H9 (cell line): ENCODE data around the gene HELQ. TPM values are rescaled to one million over a fixed set of nuclear protein-coding genes. Genes with fewer than 3 reads are reported as not detected.

ENCODE experiments used
- DNase-seq: peaks from one replicate; pipeline ENCODE4 v3.0.0-alpha.2; 2017
- H2AFZ ChIP-seq: one replicate; pipeline ENCODE4 v1.6.1; 2013; ENCODE audit warnings: mild to moderate bottlenecking, low read length, control low read depth, moderate library complexity
- H2AK5ac ChIP-seq: 2 replicates; pipeline ENCODE4 v1.6.1; 2013; ENCODE audit warnings: low read length, control low read depth, mixed read lengths; ENCODE audit not compliant: insufficient read length
- H2BK120ac ChIP-seq: one replicate; pipeline ENCODE4 v1.6.1; 2013; ENCODE audit warnings: low read depth, mild to moderate bottlenecking, low read length, control low read depth, inconsistent platforms; ENCODE audit not compliant: poor library complexity, severe bottlenecking
- H2BK12ac ChIP-seq: 2 replicates; pipeline ENCODE4 v1.6.1; 2013; ENCODE audit warnings: low read length, control low read depth, mixed read lengths, low read depth; ENCODE audit not compliant: insufficient read length
- H2BK15ac ChIP-seq: 2 replicates; pipeline ENCODE4 v1.6.1; 2013; ENCODE audit warnings: low read depth, low read length, control low read depth
- H2BK20ac ChIP-seq: one replicate; pipeline ENCODE4 v1.6.1; 2013; ENCODE audit warnings: low read depth, mild to moderate bottlenecking, low read length, control low read depth, inconsistent platforms; ENCODE audit not compliant: poor library complexity, severe bottlenecking
- H2BK5ac ChIP-seq: 2 replicates; pipeline ENCODE4 v1.6.1; 2013; ENCODE audit warnings: low read length, control low read depth, mixed read lengths; ENCODE audit not compliant: insufficient read length
- H3K14ac ChIP-seq: 2 replicates; pipeline ENCODE4 v1.6.1; 2013; ENCODE audit warnings: low read length, control low read depth; ENCODE audit not compliant: insufficient read depth
- H3K18ac ChIP-seq: 2 replicates; pipeline ENCODE4 v1.6.1; 2013; ENCODE audit warnings: low read depth, mild to moderate bottlenecking, mixed read lengths, low read length, control low read depth; ENCODE audit not compliant: insufficient read length
- H3K23ac ChIP-seq: 2 replicates; pipeline ENCODE4 v1.6.1; 2013; ENCODE audit warnings: low read length, control low read depth, mixed read lengths, low read depth; ENCODE audit not compliant: insufficient read length
- H3K23me2 ChIP-seq: 2 replicates; pipeline ENCODE4 v1.6.1; 2013; ENCODE audit warnings: low read depth, mild to moderate bottlenecking, mixed read lengths, low read length, control low read depth; ENCODE audit not compliant: insufficient read length, poor library complexity, severe bottlenecking
- H3K27ac ChIP-seq: 2 replicates; pipeline ENCODE4 v1.5.1; 2013; ENCODE audit warnings: low read length, control low read depth, mixed read lengths, low read depth; ENCODE audit not compliant: insufficient read length
- H3K27me3 ChIP-seq: 2 replicates; pipeline ENCODE4 v1.6.1; 2013; ENCODE audit warnings: low read length, control low read depth, inconsistent platforms; ENCODE audit not compliant: insufficient read depth
- H3K4ac ChIP-seq: 2 replicates; pipeline ENCODE4 v1.6.1; 2013; ENCODE audit warnings: low read depth, mild to moderate bottlenecking, control low read depth, inconsistent platforms, low read length, moderate library complexity
- H3K4me1 ChIP-seq: 2 replicates; pipeline ENCODE4 v1.6.1; 2013; ENCODE audit warnings: low read length, control low read depth, inconsistent platforms; ENCODE audit not compliant: insufficient read depth
- H3K4me2 ChIP-seq: 2 replicates; pipeline ENCODE4 v1.6.1; 2013; ENCODE audit warnings: low read length, control low read depth, mixed read lengths; ENCODE audit not compliant: insufficient read length, insufficient read depth
- H3K56ac ChIP-seq: 2 replicates; pipeline ENCODE4 v1.6.1; 2013; ENCODE audit warnings: low read depth, mild to moderate bottlenecking, mixed read lengths, low read length, control low read depth; ENCODE audit not compliant: insufficient read length
- H3K79me1 ChIP-seq: 2 replicates; pipeline ENCODE4 v1.6.1; 2013; ENCODE audit warnings: low read depth, mild to moderate bottlenecking, moderate library complexity, low read length, control low read depth, inconsistent platforms; ENCODE audit not compliant: insufficient read depth, poor library complexity, severe bottlenecking
- H3K79me2 ChIP-seq: 2 replicates; pipeline ENCODE4 v1.6.1; 2013; ENCODE audit warnings: low read length, control low read depth, inconsistent platforms; ENCODE audit not compliant: insufficient read depth
- H3K9ac ChIP-seq: 2 replicates; pipeline ENCODE4 v1.6.1; 2013; ENCODE audit warnings: low read length, control low read depth, mixed read lengths; ENCODE audit not compliant: insufficient read length; ENCODE audit errors: extremely low read depth
- H3K9me3 ChIP-seq: one replicate; pipeline ENCODE4 v1.6.1; 2013; ENCODE audit warnings: low read depth, low read length, inconsistent platforms; ENCODE audit not compliant: control insufficient read depth
- H3T11ph ChIP-seq: one replicate; pipeline ENCODE4 v1.6.1; 2013; ENCODE audit warnings: mild to moderate bottlenecking, low read length, control low read depth, inconsistent platforms
- H4K20me1 ChIP-seq: one replicate; pipeline ENCODE4 v1.6.1; 2013; ENCODE audit not compliant: control insufficient read depth, insufficient read length, insufficient read depth
- H4K5ac ChIP-seq: 2 replicates; pipeline ENCODE4 v1.6.1; 2013; ENCODE audit warnings: low read depth, mild to moderate bottlenecking, mixed read lengths, low read length, control low read depth; ENCODE audit not compliant: insufficient read length
- H4K8ac ChIP-seq: replicated peaks from 2 replicates; pipeline ENCODE4 v1.6.1; 2013; ENCODE audit warnings: low read length, control low read depth, mixed read lengths, low read depth; ENCODE audit not compliant: insufficient read length
- H4K91ac ChIP-seq: 2 replicates; pipeline ENCODE4 v1.6.1; 2013; ENCODE audit warnings: low read depth, mild to moderate bottlenecking, moderate library complexity, mixed read lengths, low read length, control low read depth; ENCODE audit not compliant: insufficient read length
- H3K27ac Mint-ChIP-seq, 3 experiments: 2 replicates in 2 of 3; 3 replicates in 1 of 3; pipeline ENCODE4 v1.8.0; 2020 to 2021; ENCODE audit warnings: mixed read lengths in 3 of 3, mild to moderate bottlenecking in 1 of 3, moderate library complexity in 1 of 3
- H3K27me3 Mint-ChIP-seq: 2 replicates; pipeline ENCODE4 v1.8.0; 2021; ENCODE audit warnings: low read depth, mild to moderate bottlenecking, moderate library complexity, mixed read lengths
- H3K36me3 Mint-ChIP-seq, 3 experiments: 2 replicates in 2 of 3; 3 replicates in 1 of 3; pipeline ENCODE4 v1.8.0; 2020 to 2021; ENCODE audit warnings: low read depth in 3 of 3, mixed read lengths in 3 of 3; ENCODE audit not compliant: insufficient read depth in 1 of 3
- H3K4me1 Mint-ChIP-seq, 2 experiments: 2 replicates each; pipeline ENCODE4 v1.8.0; 2020; ENCODE audit warnings: mixed read lengths in 2 of 2
- H3K4me3 Mint-ChIP-seq, 2 experiments: 2 replicates in 1 of 2; 3 replicates in 1 of 2; pipeline ENCODE4 v1.8.0; 2020 to 2021; ENCODE audit warnings: mild to moderate bottlenecking in 2 of 2, mixed read lengths in 2 of 2, moderate library complexity in 1 of 2
- H3K9me3 Mint-ChIP-seq, 2 experiments: 2 replicates in 1 of 2; 3 replicates in 1 of 2; pipeline ENCODE4 v1.8.0; 2020; ENCODE audit warnings: mild to moderate bottlenecking in 2 of 2, mixed read lengths in 2 of 2, moderate library complexity in 1 of 2
- CTCF ChIP-seq: fragments of 200-600 bp; sonication (generic); conservative IDR thresholded peaks from 3 replicates; pipeline ENCODE4 v1.8.0; 2021; ENCODE audit warnings: antibody characterized with exemption, mild to moderate bottlenecking
- WGBS: extraction: QIAGEN DNeasy Blood & Tissue Kit; methylation state at CpG from one replicate; pipeline ENCODE4 v1.1.7; 2013; ENCODE audit warnings: missing lambda C conversion rate, low lambda C conversion rate, mixed read lengths; ENCODE audit not compliant: insufficient read length; ENCODE audit errors: extremely low coverage; 5-methylcytosine and 5-hydroxymethylcytosine counted together
- total RNA-seq: library from RNA; stranded (reverse); gene quantifications from 2 replicates; pipeline ENCODE4 v1.2.1, GENCODE V29; 2021

Gene HELQ
- total RNA-seq, 1 experiment from 2014 or later: 16.2 TPM

- Histone ChIP-seq H3K27ac (no peak overlapping the region), H2BK120ac (no peak overlapping the region), H3K79me1 (no peaks in the 10 kb centered on the region), H3K18ac (no peak overlapping the region), H4K20me1 (no peaks in the 10 kb centered on the region), H3K9ac (no peak overlapping the region), H3K27me3 (no peaks in the 10 kb centered on the region), H2AK5ac (no peak overlapping the region), H3K4ac (no peak overlapping the region), H3K56ac (no peak overlapping the region), H2BK20ac (no peak overlapping the region), H4K8ac (no peak overlapping the region), H4K91ac (no peak overlapping the region), H3T11ph (no peak overlapping the region), H3K23me2 (no peaks in the 10 kb centered on the region), H3K23ac (no peak overlapping the region), H3K4me2 (no peak overlapping the region), H3K79me2 (no peaks in the 10 kb centered on the region), H3K9me3 (no peaks in the 10 kb centered on the region), H2AFZ (no peak overlapping the region), H2BK5ac (no peak overlapping the region), H2BK12ac (no peak overlapping the region), H3K4me1 (peaks cover 2% of the 10 kb centered on the region), H4K5ac (no peak overlapping the region), H3K14ac (no peak overlapping the region), H2BK15ac (no peak overlapping the region)
- H3K27me3 Mint-ChIP-seq: no peaks in the 10 kb centered on the region
- peaks cover 0 to 2% (median 0%) of the 10 kb centered on the region in 3 experiments; a peak in 2 of 7 replicates for H3K36me3 Mint-ChIP-seq
- DNase-seq: no peak
- H3K4me3 Mint-ChIP-seq: no peak overlapping the region
- peaks cover 13% of the 10 kb centered on the region in 2 experiments for H3K4me1 Mint-ChIP-seq
- H3K27ac Mint-ChIP-seq: no peak overlapping the region
- WGBS: no CpG with 5 or more reads among the region's 1 CpG
- peaks cover 4 to 9% of the 10 kb centered on the region in 2 experiments; a peak in 3 of 5 replicates for H3K9me3 Mint-ChIP-seq
- TF ChIP-seq CTCF: no peak
These were observed 97.2 kb downstream of the HELQ start for GRCh38 chr4:83358410-83358809.

Other genes with a start within 250 kb of the HELQ start
- gene COQ2, start 171.0 kb downstream of the HELQ start, total RNA-seq: 19.8 and 19.9 TPM in 2 replicates
- 1.5 and 2.0 TPM in 2 replicates for gene HPSE, start 121.0 kb downstream of the HELQ start, total RNA-seq
- 77.6 and 85.4 TPM in 2 replicates for gene MRPS18C, start 235 bp upstream of the HELQ start, total RNA-seq
- gene ABRAXAS1, start 29.3 kb upstream of the HELQ start, total RNA-seq: 24.7 and 25.8 TPM in 2 replicates
- gene GPAT3, start 80.3 kb upstream of the HELQ start, total RNA-seq: 0.42 and 1.8 TPM in 2 replicates